ENCODE results near the gene ADAM33. TPM values are rescaled to one million over a fixed set of nuclear protein-coding genes. Genes with fewer than 3 reads are reported as not detected.

ADAM33 gene
- total and polyA plus RNA-seq, 2 of the 13 experiments (the other 11 are each of a cell fraction or from before 2014, with no cell fraction given), result not detected

GRCh38 chr20:3648951-3649350, 32.9 kb downstream of the ADAM33 start (continued):
- TF ChIP-seq ZNF501 (CRISPR knock-in tag; IDR thresholded peaks at IDR 0.05), result no peak

- no peak overlapping the region for H3K9ac ChIP-seq (ENCODE audit: insufficient read depth, low read depth, low read length)
- peaks cover 15 to 47% of the 10 kb centered on the region in 2 experiments for H3K36me3 ChIP-seq (replicated peaks in 1 of 2; ENCODE audit: control insufficient read depth in 1 of 2, insufficient read depth in 2 of 2, low read length in 2 of 2)
- no peak for FAIRE-seq
- no peak overlapping the region for H3K27ac ChIP-seq (ENCODE audit: extremely low read length, insufficient read depth, low read length)
- no TSS peak for BruUV-seq (replicated peaks)
- H2AFZ ChIP-seq (ENCODE audit: low read length), result no peak overlapping the region
- DNase-seq (ENCODE audit: low spot score), result no peak
- no peak overlapping the region for H3K4me3 ChIP-seq (replicated peaks in 1 of 3; ENCODE audit: insufficient read depth in 1 of 3, low read depth in 2 of 3, low read length in 3 of 3)
- POLR2A ChIA-PET, result no interaction called here
- TF ChIP-seq ZNF18 (CRISPR knock-in tag; IDR thresholded peaks at IDR 0.05; ENCODE audit: insufficient replicate concordance) (no peak), KDM2A (CRISPR knock-in tag; IDR thresholded peaks at IDR 0.05; ENCODE audit: borderline replicate concordance, low read depth) (no peak), HNF4G (IDR thresholded peaks at IDR 0.05; ENCODE audit: borderline replicate concordance, low read depth, low read length) (no peak), HNF4G (CRISPR knock-in tag; IDR thresholded peaks at IDR 0.05; ENCODE audit: borderline replicate concordance, low read depth) (no peak), SP5 (CRISPR knock-in tag; IDR thresholded peaks at IDR 0.05; ENCODE audit: borderline replicate concordance, low read depth) (no peak), ZNF207 (IDR thresholded peaks at IDR 0.05; ENCODE audit: borderline replicate concordance) (no peak)
- CTCF ChIA-PET (ENCODE audit: low intra/inter-chr PET ratio, low total read pairs), result no interaction called here
- ATAC-seq, result no peak
- intact Hi-C loops (cut with micrococcal nuclease; ENCODE audit: unreplicated experiment), result no loop called here
- no peaks in the 10 kb centered on the region for H3K4me1 ChIP-seq (ENCODE audit: insufficient read depth, low read length)
- H3K27me3 ChIP-seq (ENCODE audit: control insufficient read depth in 1 of 2, insufficient read depth in 2 of 2, low read length in 2 of 2), result no peaks in the 10 kb centered on the region
- no peaks in the 10 kb centered on the region for H3K9me3 ChIP-seq (ENCODE audit: low read length)
- H4K20me1 ChIP-seq (ENCODE audit: insufficient read depth, low read length), result no peaks in the 10 kb centered on the region
- in situ Hi-C loops (cut with HindIII; ENCODE audit: extremely low pct_ligation_motif_present, low pct_unique_long_range_greater_than_20kb), result no loop called here
- H3K4me2 ChIP-seq (ENCODE audit: low read depth, low read length), result no peak overlapping the region
- no peaks in the 10 kb centered on the region for H3K79me2 ChIP-seq (ENCODE audit: insufficient read depth, low read length)
Observed at GRCh38 chr20:3647473-3647872, 34.3 kb downstream of the ADAM33 start.
